Keratinocyte (primary cell): Measurements from ENCODE around the gene FAM53A.

ENCODE experiments used
- CTCF ChIP-seq, 3 experiments: IDR thresholded peaks in 1 of 3; conservative IDR thresholded peaks in 1 of 3; optimal IDR thresholded peaks in 1 of 3; 2 replicates in 2 of 3; 3 replicates in 1 of 3; pipeline versions ENCODE3 to v1.5.1; 2011; ENCODE audit warnings: low read length in 3 of 3, mild to moderate bottlenecking in 3 of 3, moderate library complexity in 2 of 3, control low read depth in 1 of 3, inconsistent platforms in 1 of 3; ENCODE audit not compliant: insufficient read depth in 2 of 3; ENCODE audit errors: extremely low read depth in 1 of 3
- EZH2 ChIP-seq: IDR thresholded peaks from one replicate; pipeline ENCODE4 v1.6.1; 2012; ENCODE audit warnings: inconsistent platforms, mild to moderate bottlenecking, low read length, moderate library complexity

- TF ChIP-seq EZH2 (no peak), CTCF (optimal IDR thresholded peaks at IDR 0.05 in 1 of 3, IDR thresholded peaks at IDR 0.05 in 1 of 3, conservative IDR thresholded peaks at IDR 0.05 in 1 of 3; ENCODE audit: extremely low read depth in 1 of 3, insufficient read depth in 2 of 3, low read length in 3 of 3) (no peak)
These were observed 38.5 kb upstream of the FAM53A start for GRCh38 chr4:1722551-1723118.
